GM06990 (cell line): ENCODE measurements around the gene TRMT2A.

ENCODE experiments used
- DNase-seq: peaks from one replicate; pipeline ENCODE4 v3.0.0-alpha.2; 2011; ENCODE audit not compliant: insufficient read length; ENCODE audit errors: extremely low read depth
- H3K27me3 ChIP-seq: replicated peaks from 2 replicates; pipeline ENCODE4 v1.6.0; 2011; ENCODE audit warnings: low read length; ENCODE audit not compliant: control insufficient read depth, insufficient read depth
- H3K36me3 ChIP-seq: 2 replicates; pipeline ENCODE4 v1.5.1; 2011; ENCODE audit warnings: low read length; ENCODE audit not compliant: control insufficient read depth, insufficient read depth
- H3K4me3 ChIP-seq: replicated peaks from 2 replicates; pipeline ENCODE4 v1.5.1; 2011; ENCODE audit warnings: low read depth, mild to moderate bottlenecking, control low read depth, low read length
- TF ChIP-seq, protein P1 (sequence below): IDR thresholded peaks from 2 replicates; pipeline ENCODE4 v1.5.1; 2011; ENCODE audit warnings: low read length, control low read depth, mild to moderate bottlenecking, inconsistent platforms; ENCODE audit not compliant: insufficient read depth, poor library complexity, severe bottlenecking

TRMT2A gene

DNA sequence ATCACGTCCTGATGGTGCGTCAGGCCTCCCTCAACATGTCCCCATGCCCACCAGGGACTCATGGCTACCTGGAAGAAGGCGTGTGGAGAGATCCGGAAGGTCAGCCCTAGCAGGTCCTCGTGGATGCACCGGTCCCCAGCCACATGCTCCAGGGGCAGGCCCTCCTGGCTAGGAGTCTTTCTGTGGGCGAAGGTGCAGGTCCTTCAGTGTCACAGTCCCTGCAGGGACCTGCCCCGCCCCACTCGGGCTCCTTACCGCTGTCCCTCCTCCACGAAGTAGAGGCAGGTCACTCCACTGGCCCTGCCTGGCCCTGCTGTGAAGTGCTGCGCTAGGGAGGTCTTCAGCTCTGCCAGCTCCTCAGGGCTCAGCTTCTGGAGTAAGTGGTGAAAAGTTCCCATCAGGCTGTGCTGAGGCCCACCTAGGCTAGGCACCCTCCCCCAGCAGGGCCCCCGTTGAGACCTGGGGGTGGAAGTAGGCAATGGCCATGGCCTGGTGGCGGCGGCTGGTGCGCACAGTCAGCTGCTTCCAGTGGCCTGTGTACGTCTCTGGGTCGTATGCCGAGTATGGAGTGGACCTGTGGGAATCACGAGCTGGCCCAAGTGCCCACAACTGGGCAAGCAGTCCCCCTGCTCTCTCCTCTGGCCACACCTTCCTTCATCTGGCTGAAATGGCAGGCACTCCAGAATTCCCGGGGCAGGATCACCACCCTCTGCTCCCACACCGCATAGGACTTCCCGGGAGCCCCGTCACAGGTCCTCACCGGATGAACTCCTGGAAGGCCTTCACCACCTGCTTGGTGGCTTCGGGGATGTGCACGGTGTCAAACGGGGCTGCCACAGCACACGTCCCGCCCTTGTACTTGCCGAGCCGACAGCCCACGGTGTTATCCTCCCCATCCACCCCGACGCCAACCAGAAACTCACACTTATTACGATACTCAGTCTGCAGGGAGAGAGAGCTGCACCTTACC, 2.2 kb downstream of the TRMT2A start:
- H3K36me3 ChIP-seq, result peaks cover 30% of the 10 kb centered on the region
- TF ChIP-seq, protein P1, sequence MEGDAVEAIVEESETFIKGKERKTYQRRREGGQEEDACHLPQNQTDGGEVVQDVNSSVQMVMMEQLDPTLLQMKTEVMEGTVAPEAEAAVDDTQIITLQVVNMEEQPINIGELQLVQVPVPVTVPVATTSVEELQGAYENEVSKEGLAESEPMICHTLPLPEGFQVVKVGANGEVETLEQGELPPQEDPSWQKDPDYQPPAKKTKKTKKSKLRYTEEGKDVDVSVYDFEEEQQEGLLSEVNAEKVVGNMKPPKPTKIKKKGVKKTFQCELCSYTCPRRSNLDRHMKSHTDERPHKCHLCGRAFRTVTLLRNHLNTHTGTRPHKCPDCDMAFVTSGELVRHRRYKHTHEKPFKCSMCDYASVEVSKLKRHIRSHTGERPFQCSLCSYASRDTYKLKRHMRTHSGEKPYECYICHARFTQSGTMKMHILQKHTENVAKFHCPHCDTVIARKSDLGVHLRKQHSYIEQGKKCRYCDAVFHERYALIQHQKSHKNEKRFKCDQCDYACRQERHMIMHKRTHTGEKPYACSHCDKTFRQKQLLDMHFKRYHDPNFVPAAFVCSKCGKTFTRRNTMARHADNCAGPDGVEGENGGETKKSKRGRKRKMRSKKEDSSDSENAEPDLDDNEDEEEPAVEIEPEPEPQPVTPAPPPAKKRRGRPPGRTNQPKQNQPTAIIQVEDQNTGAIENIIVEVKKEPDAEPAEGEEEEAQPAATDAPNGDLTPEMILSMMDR, result no peak

DNA sequence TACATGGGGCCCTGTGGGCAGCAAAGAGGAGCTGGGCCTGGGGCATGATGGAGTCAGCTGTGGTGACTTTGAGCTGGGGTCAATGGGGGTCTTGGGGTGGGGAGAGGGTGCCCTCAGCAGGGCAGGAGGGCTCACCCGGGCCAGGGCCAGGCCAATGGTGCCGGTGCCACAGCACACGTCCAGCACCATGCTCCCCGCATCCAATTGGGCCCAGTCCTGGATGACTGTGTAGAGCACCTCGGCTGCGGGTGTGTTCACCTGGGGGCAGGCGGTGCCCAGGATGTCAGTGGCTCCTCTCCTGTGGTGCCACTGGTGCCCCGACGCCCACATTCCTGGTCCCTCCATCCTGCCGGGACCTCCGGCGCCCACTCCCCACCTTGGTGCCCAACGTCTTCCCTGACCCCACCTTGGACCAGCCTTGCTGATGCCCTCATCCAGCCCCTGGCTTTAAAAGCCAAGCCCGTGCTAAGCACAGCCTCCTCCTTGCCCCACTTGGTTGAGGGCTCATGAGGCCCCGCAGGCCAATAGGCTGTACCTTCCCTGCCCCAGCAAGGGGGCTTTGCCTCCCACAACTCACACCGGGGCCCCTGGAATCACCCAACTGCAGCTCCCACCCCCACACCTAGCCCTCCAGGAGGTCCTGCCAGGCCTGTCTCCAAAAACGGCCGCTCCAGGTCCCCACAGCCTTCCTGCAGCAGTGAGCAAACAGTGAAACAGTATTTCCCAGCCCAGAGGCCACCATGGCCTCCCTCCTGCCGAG, 3.3 kb downstream of the TRMT2A start:
- H3K27me3 ChIP-seq, result no peaks in the 10 kb centered on the region
- no peak for DNase-seq
- peaks cover 33% of the 10 kb centered on the region for H3K36me3 ChIP-seq
- TF ChIP-seq, protein P1, result no peak
- H3K4me3 ChIP-seq, result no peak overlapping the region

More for the DNA sequence above, 2.2 kb downstream of the TRMT2A start:
- no peaks in the 10 kb centered on the region for H3K27me3 ChIP-seq
- H3K4me3 ChIP-seq, result no peak overlapping the region
- no peak for DNase-seq

DNA sequence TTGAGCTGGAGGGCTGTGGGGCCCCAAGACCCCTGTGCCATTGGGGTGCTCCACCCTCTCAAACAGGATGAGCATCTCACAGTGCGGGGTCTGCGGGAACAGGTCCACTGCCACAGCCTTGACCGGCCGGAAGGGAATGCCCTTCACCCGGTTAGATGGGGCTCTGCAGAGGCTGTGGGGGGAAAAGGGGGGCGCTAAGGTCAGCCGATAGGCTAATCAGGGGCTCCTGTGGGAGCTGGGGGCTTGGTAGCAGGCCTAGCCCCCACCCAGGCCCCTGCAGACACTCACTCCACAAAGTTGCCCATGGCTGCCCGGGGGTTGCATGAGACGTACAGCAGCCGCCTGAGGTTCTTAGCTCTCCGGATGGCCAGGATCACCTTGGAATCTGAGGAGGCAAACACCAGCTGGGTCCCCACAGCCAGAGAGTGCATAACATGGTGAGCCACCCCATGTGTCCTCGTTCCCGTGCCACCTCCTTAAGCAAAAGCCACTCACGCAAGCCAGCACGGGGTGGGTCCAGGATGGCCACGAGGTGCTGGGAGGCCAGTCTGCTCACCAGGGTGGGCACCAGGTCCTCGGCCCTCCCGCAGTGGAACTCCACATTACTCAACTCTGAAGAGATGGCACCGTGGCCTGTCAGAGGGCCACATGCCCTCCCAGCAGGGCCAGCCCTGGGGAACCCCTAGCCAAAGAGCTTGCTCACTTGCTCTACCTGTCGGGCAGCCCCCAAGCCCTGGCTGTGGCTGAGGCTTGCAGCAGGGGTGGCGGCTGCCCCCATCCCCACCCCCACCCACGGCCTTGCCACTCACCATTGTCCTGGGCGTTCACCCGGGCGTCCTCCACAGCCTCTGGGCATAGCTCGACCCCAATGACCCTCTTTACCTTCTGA, 4.2 kb downstream of the TRMT2A start:
- H3K4me3 ChIP-seq, result no peak overlapping the region
- H3K27me3 ChIP-seq, result no peaks in the 10 kb centered on the region
- TF ChIP-seq, protein P1, result no peak
- DNase-seq, result no peak
- H3K36me3 ChIP-seq, result peaks cover 37% of the 10 kb centered on the region

DNA sequence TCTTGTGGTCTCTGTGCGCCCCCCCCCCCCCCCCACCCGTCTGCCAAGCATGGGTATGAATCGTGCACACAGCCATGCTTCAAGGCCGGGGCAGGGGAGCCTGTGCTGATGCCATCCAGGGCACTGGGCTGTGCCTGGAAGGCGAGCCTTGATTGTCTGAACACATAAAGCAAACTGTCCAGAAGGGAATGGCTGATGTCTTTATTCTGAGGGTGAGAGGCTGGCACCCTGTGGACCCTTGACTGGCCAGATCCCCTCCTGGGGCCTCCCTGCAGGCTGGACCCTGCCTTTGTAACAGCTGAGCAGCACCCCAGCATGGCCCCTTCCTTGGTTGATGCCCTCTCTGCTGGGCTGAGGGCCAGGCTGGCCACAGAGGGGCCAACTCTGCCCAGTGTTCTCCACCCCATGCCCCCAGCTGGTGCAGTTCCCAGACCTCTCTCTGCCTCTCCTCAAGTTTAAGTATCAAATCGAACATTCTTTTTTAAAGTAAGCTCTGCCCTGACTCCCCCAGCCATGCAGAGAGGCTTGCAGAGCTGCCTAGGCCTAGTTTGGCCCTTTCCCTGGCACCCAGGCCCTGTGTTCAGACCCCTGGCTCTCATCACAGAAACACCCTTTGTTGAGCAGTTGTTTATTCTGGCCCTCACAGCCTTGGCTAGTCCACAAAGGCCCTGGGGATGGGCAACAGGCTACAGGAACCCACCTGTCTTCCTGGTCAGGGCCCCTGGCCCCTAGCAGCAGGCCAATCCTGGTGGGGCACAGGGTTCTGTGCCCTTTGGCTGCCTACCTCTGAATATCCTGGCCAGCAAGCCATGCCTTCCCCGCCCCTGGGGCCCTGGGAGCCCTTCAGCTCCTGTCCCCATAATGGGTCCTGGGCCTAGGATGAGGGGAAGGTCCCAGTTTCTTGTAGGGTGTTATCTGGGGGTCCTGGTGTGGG, 5.1 kb downstream of the TRMT2A start:
- Histone ChIP-seq H3K27me3 (no peaks in the 10 kb centered on the region), H3K36me3 (peaks cover 44% of the 10 kb centered on the region), H3K4me3 (no peak overlapping the region)
- TF ChIP-seq, protein P1, result no peak
- DNase-seq, result no peak
